GM12878 (cell line): Measurements from ENCODE around the gene C12orf43. TPM values are rescaled to one million over a fixed set of nuclear protein-coding genes. Genes with fewer than 3 reads are reported as not detected.

Experiments
- BRCA1 ChIP-seq: IDR thresholded peaks from 2 replicates; pipeline ENCODE4 v1.6.1; 2011; ENCODE audit warnings: low read depth, low read length, improper control_type of control experiment
- EED ChIP-seq: sonication (generic); IDR thresholded peaks from 2 replicates; pipeline ENCODE4 v1.6.1; 2016; ENCODE audit warnings: antibody characterized with exemption, low read depth
- GATAD2B ChIP-seq: fragments of 450-650 bp; conservative IDR thresholded peaks from 2 replicates; pipeline ENCODE4 v1.6.1; 2017; ENCODE audit warnings: low read depth, mild to moderate bottlenecking, moderate library complexity
- NFIC ChIP-seq: IDR thresholded peaks from 2 replicates; pipeline ENCODE4 v1.6.1; 2012; ENCODE audit warnings: low read depth, mild to moderate bottlenecking, inconsistent platforms, low read length, moderate library complexity
- NFXL1 ChIP-seq: fragments of 450-650 bp; IDR thresholded peaks from 2 replicates; pipeline ENCODE4 v1.6.1; 2017; ENCODE audit warnings: antibody characterized with exemption, mild to moderate bottlenecking, borderline replicate concordance
- PAX5 ChIP-seq: IDR thresholded peaks from 2 replicates; pipeline ENCODE4 v1.6.1; 2011; ENCODE audit warnings: low read depth, low read length, borderline replicate concordance
- TAF1 ChIP-seq: IDR thresholded peaks from 2 replicates; pipeline ENCODE4 v1.6.1; 2011; ENCODE audit warnings: mild to moderate bottlenecking, low read depth, low read length, borderline replicate concordance
- polyA plus RNA-seq, 11 experiments: library from polyadenylated mRNA; depleted of rRNA in 4 of 11; unstranded in 6 of 11; stranded (reverse) in 5 of 11; fragments of >200 nt; fragmentation: Nextera tagmentation in 4 of 11; fragmentation: Illumina TruSeq in 1 of 11; extraction: Ambion mirVana in 4 of 11; extraction: Trizol in 1 of 11; gene quantifications; 1 replicate in 1 of 11; 2 replicates in 10 of 11; pipeline versions ENCODE4 v1.2.1 to v1.2.3, GENCODE V29; 2011 to 2016; ENCODE audit warnings: inconsistent platforms in 2 of 11, missing spikeins in 2 of 11, low read depth in 1 of 11
- total RNA-seq, 4 experiments: library from RNA; depleted of rRNA in 3 of 4; stranded (reverse); fragments of >200 nt in 3 of 4; fragmentation: Illumina TruSeq in 1 of 4; extraction: Trizol in 1 of 4; gene quantifications; 2 replicates each; pipeline versions ENCODE4 v1.2.1 to v1.2.3, GENCODE V29; 2013 to 2021
- TF ChIP-seq, protein P1 (sequence below): IDR thresholded peaks from 2 replicates; pipeline ENCODE4 v1.6.1; 2011; ENCODE audit warnings: low read depth, mild to moderate bottlenecking, low read length, moderate library complexity, borderline replicate concordance; ENCODE audit errors: extremely low read depth
- TF ChIP-seq, protein P2 (sequence below): fragments of 450-650 bp; conservative IDR thresholded peaks from 2 replicates; pipeline ENCODE4 v1.6.1; 2017; ENCODE audit warnings: mild to moderate bottlenecking, moderate library complexity
- TF ChIP-seq, protein P3 (sequence below): IDR thresholded peaks from 2 replicates; pipeline ENCODE4 v1.6.1; 2011; ENCODE audit warnings: low read depth, low read length, improper control_type of control experiment, borderline replicate concordance

C12orf43 gene
- total and polyA plus RNA-seq, 10 of the 15 experiments (the other 5 are each of a cell fraction or from before 2014, with no cell fraction given), result 7.5 to 30.8 (median 21.3) TPM

DNA sequence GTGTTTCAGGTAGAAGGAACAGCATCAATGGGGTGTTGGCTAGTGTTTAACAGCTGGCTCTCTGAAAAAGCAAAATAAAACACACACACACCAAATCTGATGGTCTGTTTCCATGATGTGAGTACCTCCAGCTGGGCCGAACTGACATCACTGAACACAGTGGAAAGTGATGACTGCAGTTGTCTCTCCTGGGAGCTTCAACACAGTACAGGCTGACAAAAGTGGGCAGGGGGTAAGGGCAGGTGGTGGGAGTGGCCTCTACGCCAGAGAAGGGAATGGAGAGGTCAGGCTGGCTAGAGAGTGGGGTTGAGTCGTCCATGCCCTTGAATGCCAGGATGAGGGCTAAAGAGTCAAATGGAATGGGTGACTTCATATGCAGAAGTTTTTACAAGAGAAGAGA is 46.0 kb downstream of the C12orf43 start (continued):
- TF ChIP-seq, protein P1, sequence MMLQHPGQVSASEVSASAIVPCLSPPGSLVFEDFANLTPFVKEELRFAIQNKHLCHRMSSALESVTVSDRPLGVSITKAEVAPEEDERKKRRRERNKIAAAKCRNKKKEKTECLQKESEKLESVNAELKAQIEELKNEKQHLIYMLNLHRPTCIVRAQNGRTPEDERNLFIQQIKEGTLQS, result no peak
- TF ChIP-seq EED (no peak), NFXL1 (no peak), PAX5 (no peak), NFIC (no peak), BRCA1 (no peak), GATAD2B (no peak), TAF1 (no peak)
- TF ChIP-seq, protein P2, sequence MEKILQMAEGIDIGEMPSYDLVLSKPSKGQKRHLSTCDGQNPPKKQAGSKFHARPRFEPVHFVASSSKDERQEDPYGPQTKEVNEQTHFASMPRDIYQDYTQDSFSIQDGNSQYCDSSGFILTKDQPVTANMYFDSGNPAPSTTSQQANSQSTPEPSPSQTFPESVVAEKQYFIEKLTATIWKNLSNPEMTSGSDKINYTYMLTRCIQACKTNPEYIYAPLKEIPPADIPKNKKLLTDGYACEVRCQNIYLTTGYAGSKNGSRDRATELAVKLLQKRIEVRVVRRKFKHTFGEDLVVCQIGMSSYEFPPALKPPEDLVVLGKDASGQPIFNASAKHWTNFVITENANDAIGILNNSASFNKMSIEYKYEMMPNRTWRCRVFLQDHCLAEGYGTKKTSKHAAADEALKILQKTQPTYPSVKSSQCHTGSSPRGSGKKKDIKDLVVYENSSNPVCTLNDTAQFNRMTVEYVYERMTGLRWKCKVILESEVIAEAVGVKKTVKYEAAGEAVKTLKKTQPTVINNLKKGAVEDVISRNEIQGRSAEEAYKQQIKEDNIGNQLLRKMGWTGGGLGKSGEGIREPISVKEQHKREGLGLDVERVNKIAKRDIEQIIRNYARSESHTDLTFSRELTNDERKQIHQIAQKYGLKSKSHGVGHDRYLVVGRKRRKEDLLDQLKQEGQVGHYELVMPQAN, result no peak
- TF ChIP-seq, protein P3, sequence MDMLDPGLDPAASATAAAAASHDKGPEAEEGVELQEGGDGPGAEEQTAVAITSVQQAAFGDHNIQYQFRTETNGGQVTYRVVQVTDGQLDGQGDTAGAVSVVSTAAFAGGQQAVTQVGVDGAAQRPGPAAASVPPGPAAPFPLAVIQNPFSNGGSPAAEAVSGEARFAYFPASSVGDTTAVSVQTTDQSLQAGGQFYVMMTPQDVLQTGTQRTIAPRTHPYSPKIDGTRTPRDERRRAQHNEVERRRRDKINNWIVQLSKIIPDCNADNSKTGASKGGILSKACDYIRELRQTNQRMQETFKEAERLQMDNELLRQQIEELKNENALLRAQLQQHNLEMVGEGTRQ, result no peak
